ENCODE measurements around the gene PIGN. TPM values are rescaled to one million over a fixed set of nuclear protein-coding genes. Genes with fewer than 3 reads are reported as not detected.

PIGN gene
- total RNA-seq, 1 experiment from 2014 or later = 30.9 TPM

DNA sequence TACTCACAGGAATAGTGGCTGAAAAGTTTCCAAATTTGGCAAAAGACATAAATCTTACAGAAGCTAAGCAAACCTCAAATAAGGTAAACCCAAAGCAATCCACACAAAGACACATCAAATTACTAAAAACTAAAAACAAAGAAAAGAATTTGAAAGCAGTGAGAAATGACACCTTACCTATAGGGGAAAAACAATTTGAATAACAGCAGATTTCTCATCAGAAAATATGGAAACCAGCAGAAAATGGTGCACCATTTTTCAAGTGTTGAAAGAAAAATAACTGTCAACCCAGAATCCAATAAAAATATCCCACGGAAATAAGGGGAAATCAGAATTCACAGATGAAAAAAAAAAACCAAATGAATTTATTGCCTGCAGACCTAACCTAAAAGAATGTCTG, 138.6 kb downstream of the PIGN start:
- H2BK15ac ChIP-seq (ENCODE audit: low read depth, low read length) = no peak overlapping the region
- H4K8ac ChIP-seq (replicated peaks; ENCODE audit: insufficient read length, low read depth, low read length) = no peak overlapping the region
- no peaks in the 10 kb centered on the region for H3K9me3 ChIP-seq (ENCODE audit: control insufficient read depth, low read depth, low read length)
- Mint-ChIP-seq H3K27ac (no peak overlapping the region), H3K27me3 (ENCODE audit: low read depth) (no peaks in the 10 kb centered on the region), H3K36me3 (ENCODE audit: insufficient read depth in 1 of 3, low read depth in 3 of 3) (peaks cover 10 to 19% (median 15%) of the 10 kb centered on the region in 3 experiments; a peak in 6 of 7 replicates), H3K4me3 (no peak overlapping the region), H3K4me1 (no peaks in the 10 kb centered on the region), H3K9me3 (peaks cover 3 to 9% of the 10 kb centered on the region in 2 experiments; a peak in 3 of 5 replicates)
- H3K18ac ChIP-seq (ENCODE audit: insufficient read length, low read depth, low read length) = no peak overlapping the region
- no peak overlapping the region for H3K4ac ChIP-seq (ENCODE audit: low read depth, low read length)
- no peak overlapping the region for H4K91ac ChIP-seq (ENCODE audit: insufficient read length, low read depth, low read length)
- H2BK5ac ChIP-seq (ENCODE audit: insufficient read length, low read length) = no peak overlapping the region
- no peak overlapping the region for H3K9ac ChIP-seq (ENCODE audit: extremely low read depth, insufficient read length, low read length)
- no peak overlapping the region for H3K56ac ChIP-seq (ENCODE audit: insufficient read length, low read depth, low read length)
- no peak overlapping the region for H3K27ac ChIP-seq (ENCODE audit: insufficient read length, low read depth, low read length)
- no peak overlapping the region for H2BK120ac ChIP-seq (ENCODE audit: low read depth, low read length, poor library complexity, severe bottlenecking)
- H2BK20ac ChIP-seq (ENCODE audit: low read depth, low read length, poor library complexity, severe bottlenecking) = no peak overlapping the region
- H3K4me1 ChIP-seq (ENCODE audit: insufficient read depth, low read length) = no peaks in the 10 kb centered on the region
- H3K4me2 ChIP-seq (ENCODE audit: insufficient read depth, insufficient read length, low read length) = no peak overlapping the region
- H3K79me2 ChIP-seq (ENCODE audit: insufficient read depth, low read length) = no peaks in the 10 kb centered on the region
- no peaks in the 10 kb centered on the region for H3K23me2 ChIP-seq (ENCODE audit: insufficient read length, low read depth, low read length, poor library complexity, severe bottlenecking)
- no peaks in the 10 kb centered on the region for H3K79me1 ChIP-seq (ENCODE audit: insufficient read depth, low read depth, low read length, poor library complexity, severe bottlenecking)
- DNase-seq = no peak
- H2BK12ac ChIP-seq (ENCODE audit: insufficient read length, low read depth, low read length) = no peak overlapping the region
- WGBS (ENCODE audit: extremely low coverage, insufficient read length, low lambda C conversion rate) = no CpG with 5 or more reads among the region's 1 CpG
- no peak overlapping the region for H4K5ac ChIP-seq (ENCODE audit: insufficient read length, low read depth, low read length)
- no peak overlapping the region for H2AFZ ChIP-seq (ENCODE audit: low read length)
- no peaks in the 10 kb centered on the region for H4K20me1 ChIP-seq (ENCODE audit: control insufficient read depth, insufficient read depth, insufficient read length)
- H3K23ac ChIP-seq (ENCODE audit: insufficient read length, low read depth, low read length) = no peak overlapping the region
- H3T11ph ChIP-seq (ENCODE audit: low read length) = no peak overlapping the region
- no peak overlapping the region for H2AK5ac ChIP-seq (ENCODE audit: insufficient read length, low read length)
- H3K27me3 ChIP-seq (ENCODE audit: insufficient read depth, low read length) = no peaks in the 10 kb centered on the region
- no peak overlapping the region for H3K14ac ChIP-seq (ENCODE audit: insufficient read depth, low read length)
- no peak for TF ChIP-seq CTCF (conservative IDR thresholded peaks at IDR 0.05)

Measured in H9 (cell line).